Body of pancreas (tissue), 4 donors: ENCODE data around the gene LONRF2.

Experiments used
- CTCF ChIP-seq, 7 experiments: fragments of 450-650 bp in 4 of 7; fragments of 200-600 bp in 3 of 7; sonication (generic) in 3 of 7; IDR thresholded peaks; one replicate each; pipeline ENCODE4 v1.5.1; 2016 to 2019; ENCODE audit warnings: antibody characterized with exemption in 7 of 7
- POLR2A ChIP-seq, 3 donors: fragments of 450-650 bp; IDR thresholded peaks; one replicate each; pipeline ENCODE4 v1.6.1; 2016; ENCODE audit warnings: antibody characterized with exemption in 3 of 3, mild to moderate bottlenecking in 2 of 3

- TF ChIP-seq POLR2A (IDR thresholded peaks at IDR 0.05) = no peak
- no peak for TF ChIP-seq CTCF (IDR thresholded peaks at IDR 0.05)
Observed at GRCh38 chr2:100271210-100271609, 51.1 kb downstream of the LONRF2 start.
